PC-3 (cell line): Measurements from ENCODE around the gene SEC61G. TPM values are rescaled to one million over a fixed set of nuclear protein-coding genes. Genes with fewer than 3 reads are reported as not detected.

Experiments
- ATAC-seq: fragments of 200-7000 bp; cut with Tn5 transposase; 2 replicates; pipeline ENCODE4 v1.9.1; 2020; ENCODE audit warnings: mild to moderate bottlenecking, moderate library complexity
- BruUV-seq: library from RNA; stranded (reverse); fragments of 400-500 nt; replicated peaks from 2 replicates; lab custom pipeline; 2021; lab: Mats Ljungman, UMichigan
- CTCF ChIA-PET: fragments of 300-600 bp; sonication (Branson Sonifier 250); formaldehyde crosslinking; loops from one replicate; lab custom pipeline; 2022; ENCODE audit warnings: antibody characterized with exemption; lab: Charles Lee
- POLR2A ChIA-PET: fragments of 300-600 bp; sonication (Branson Sonifier 250); formaldehyde crosslinking; loops from one replicate; lab custom pipeline; 2022; ENCODE audit warnings: antibody characterized with exemption; ENCODE audit not compliant: unreplicated experiment; lab: Charles Lee
- DNase-seq: peaks from one replicate; pipeline ENCODE4 v3.0.0-alpha.2; 2015
- H2AFZ ChIP-seq: fragments of 300-600 bp; sonication (generic); 2 replicates; pipeline ENCODE4 v1.6.0; 2016; ENCODE audit warnings: antibody characterized with exemption, low read length
- H3F3A ChIP-seq: fragments of 300-600 bp; sonication (generic); one replicate; pipeline ENCODE4 v1.6.0; 2017; ENCODE audit warnings: antibody characterized with exemption, low read length, control low read depth, mild to moderate bottlenecking; ENCODE audit not compliant: unreplicated experiment
- H3K27ac ChIP-seq: fragments of 300-600 bp; sonication (generic); 2 replicates; pipeline ENCODE4 v1.5.1; 2016; ENCODE audit warnings: mild to moderate bottlenecking, low read length
- H3K27me3 ChIP-seq: fragments of 300-600 bp; sonication (generic); 2 replicates; pipeline ENCODE4 v1.6.1; 2016; ENCODE audit warnings: low read length, mixed read lengths
- H3K36me3 ChIP-seq: fragments of 300-600 bp; sonication (generic); 2 replicates; pipeline ENCODE4 v1.6.1; 2016; ENCODE audit warnings: low read depth, mixed run types, low read length, mixed read lengths
- H3K4me1 ChIP-seq: fragments of 300-600 bp; sonication (generic); 2 replicates; pipeline ENCODE4 v1.5.1; 2016; ENCODE audit warnings: low read length; ENCODE audit not compliant: insufficient read depth
- H3K4me2 ChIP-seq: fragments of 300-600 bp; sonication (generic); 2 replicates; pipeline ENCODE4 v1.6.0; 2016; ENCODE audit warnings: low read length
- H3K4me3 ChIP-seq: fragments of 300-600 bp; sonication (generic); 2 replicates; pipeline ENCODE4 v1.5.1; 2016; ENCODE audit warnings: mild to moderate bottlenecking, low read length, mixed read lengths
- H3K79me2 ChIP-seq: fragments of 300-600 bp; sonication (generic); 2 replicates; pipeline ENCODE4 v1.6.1; 2017; ENCODE audit warnings: low read length, mixed read lengths
- H3K9ac ChIP-seq: fragments of 300-600 bp; sonication (generic); 2 replicates; pipeline ENCODE4 v1.6.0; 2016; ENCODE audit warnings: mild to moderate bottlenecking, low read length
- H3K9me2 ChIP-seq: fragments of 300-600 bp; sonication (generic); replicated peaks from 2 replicates; pipeline ENCODE4 v1.6.1; 2016; ENCODE audit warnings: mixed run types, low read length, mixed read lengths
- H3K9me3 ChIP-seq: fragments of 300-600 bp; sonication (generic); 2 replicates; pipeline ENCODE4 v1.6.1; 2016; ENCODE audit warnings: low read length, mixed read lengths
- H4K20me1 ChIP-seq: fragments of 300-600 bp; sonication (generic); 2 replicates; pipeline ENCODE4 v1.6.1; 2016; ENCODE audit warnings: low read length, mixed read lengths
- EZH2 ChIP-seq: fragments of 300-600 bp; sonication (generic); IDR thresholded peaks from one replicate; pipeline ENCODE4 v1.6.1; 2017; ENCODE audit warnings: antibody characterized with exemption, mild to moderate bottlenecking, low read length; ENCODE audit not compliant: unreplicated experiment
- EZH2phosphoT487 ChIP-seq: fragments of 300-600 bp; sonication (generic); IDR thresholded peaks from 2 replicates; pipeline ENCODE4 v1.6.1; 2018; ENCODE audit warnings: mild to moderate bottlenecking, antibody characterized with exemption, low read length, borderline replicate concordance
- intact Hi-C: fragments of 100-400 bp; cut with micrococcal nuclease; formaldehyde crosslinking; loops from 2 replicates; pipeline ENCODE4 v1.9.0; 2023
- total RNA-seq: library from RNA; depleted of rRNA; stranded (reverse); fragments of >200 nt; gene quantifications from 2 replicates; pipeline ENCODE4 v1.2.3, GENCODE V29; 2014; rRNA removed

The SEC61G gene
- total RNA-seq, 1 experiment from 2014 or later: 177 TPM

GRCh38 chr7:54704851-54705250 is 54.2 kb downstream of the SEC61G start:
- Histone ChIP-seq H3K9me2 (no peaks in the 10 kb centered on the region), H3K4me1 (no peaks in the 10 kb centered on the region), H4K20me1 (no peaks in the 10 kb centered on the region), H3K9me3 (no peaks in the 10 kb centered on the region), H3K4me3 (no peak overlapping the region), H2AFZ (no peak overlapping the region), H3K36me3 (no peaks in the 10 kb centered on the region), H3K9ac (no peak overlapping the region), H3K79me2 (no peaks in the 10 kb centered on the region), H3K27ac (no peak overlapping the region), H3K27me3 (peaks cover 28% of the 10 kb centered on the region), H3K4me2 (no peak overlapping the region), H3F3A (no peaks in the 10 kb centered on the region)
- BruUV-seq: no TSS peak
- CTCF ChIA-PET: no interaction called here
- no peak for ATAC-seq
- intact Hi-C loops: no loop called here
- TF ChIP-seq EZH2phosphoT487 (no peak), EZH2 (no peak)
- DNase-seq: no peak
- POLR2A ChIA-PET: interaction anchor here (0.6 kb wide), 1 partner anchor 160 kb away, joined by 3 read pairs; no protein-coding TSS in a partner anchor

Other genes with a start within 250 kb of the SEC61G start
- gene VSTM2A, start 216.8 kb downstream of the SEC61G start, total RNA-seq: not detected in 2 replicates